ENCODE measurements around the gene MTRF1L. TPM values are rescaled to one million over a fixed set of nuclear protein-coding genes. Genes with fewer than 3 reads are reported as not detected.

Gene MTRF1L
- total RNA-seq, 4 donors from 2014 or later: 17.8 to 24.9 (median 22.5) TPM

- intact Hi-C loops (cut with DNase I; ENCODE audit: low total_unique reads) (loop anchor here (5.0 kb wide), 1 partner anchor 1589 kb away; the partner anchor contains the start of gene ZBTB2), in situ Hi-C loops (cut with MboI; ENCODE audit: low sequenced_read_pairs in 4 of 4) (loop anchor here in 1 of 4 donors (25.0 kb wide), 2 partner anchors 1544 to 1756 kb away; partner anchors contain the start of gene SCAF8)
- no peak for DNase-seq
- no peaks in the 10 kb centered on the region for H3K27me3 ChIP-seq
- no peak overlapping the region for H3K4me3 ChIP-seq
- H3K36me3 ChIP-seq: no peaks in the 10 kb centered on the region
- H3K4me1 ChIP-seq: peaks cover 17 to 23% of the 10 kb centered on the region in 2 donors
- no peaks in the 10 kb centered on the region for H3K9me3 ChIP-seq
- no peak for ATAC-seq
- TF ChIP-seq POLR2A (IDR thresholded peaks at IDR 0.05): no peak
- TF ChIP-seq, protein P1, sequence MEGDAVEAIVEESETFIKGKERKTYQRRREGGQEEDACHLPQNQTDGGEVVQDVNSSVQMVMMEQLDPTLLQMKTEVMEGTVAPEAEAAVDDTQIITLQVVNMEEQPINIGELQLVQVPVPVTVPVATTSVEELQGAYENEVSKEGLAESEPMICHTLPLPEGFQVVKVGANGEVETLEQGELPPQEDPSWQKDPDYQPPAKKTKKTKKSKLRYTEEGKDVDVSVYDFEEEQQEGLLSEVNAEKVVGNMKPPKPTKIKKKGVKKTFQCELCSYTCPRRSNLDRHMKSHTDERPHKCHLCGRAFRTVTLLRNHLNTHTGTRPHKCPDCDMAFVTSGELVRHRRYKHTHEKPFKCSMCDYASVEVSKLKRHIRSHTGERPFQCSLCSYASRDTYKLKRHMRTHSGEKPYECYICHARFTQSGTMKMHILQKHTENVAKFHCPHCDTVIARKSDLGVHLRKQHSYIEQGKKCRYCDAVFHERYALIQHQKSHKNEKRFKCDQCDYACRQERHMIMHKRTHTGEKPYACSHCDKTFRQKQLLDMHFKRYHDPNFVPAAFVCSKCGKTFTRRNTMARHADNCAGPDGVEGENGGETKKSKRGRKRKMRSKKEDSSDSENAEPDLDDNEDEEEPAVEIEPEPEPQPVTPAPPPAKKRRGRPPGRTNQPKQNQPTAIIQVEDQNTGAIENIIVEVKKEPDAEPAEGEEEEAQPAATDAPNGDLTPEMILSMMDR (IDR thresholded peaks at IDR 0.05 in 4 of 5, conservative IDR thresholded peaks at IDR 0.05 in 1 of 5): no peak
- H3K27ac ChIP-seq: no peak overlapping the region
These were observed 21.3 kb downstream of the MTRF1L start for GRCh38 chr6:152981219-152981618.

- ATAC-seq: no peak
- TF ChIP-seq, protein P1 (IDR thresholded peaks at IDR 0.05 in 4 of 5, conservative IDR thresholded peaks at IDR 0.05 in 1 of 5): no peak
- H3K36me3 ChIP-seq: no peaks in the 10 kb centered on the region
- no peak for DNase-seq
- H3K4me1 ChIP-seq: peaks cover 17 to 23% of the 10 kb centered on the region in 2 donors
- no peak overlapping the region for H3K4me3 ChIP-seq
- intact Hi-C loops (cut with DNase I; ENCODE audit: low total_unique reads) (loop anchor here (5.0 kb wide), 1 partner anchor 1588 kb away; the partner anchor contains the start of gene ZBTB2), in situ Hi-C loops (cut with MboI; ENCODE audit: low sequenced_read_pairs in 4 of 4) (loop anchor here in 1 of 4 donors (25.0 kb wide), 2 partner anchors 1543 to 1757 kb away; partner anchors contain the start of gene SCAF8)
- H3K27me3 ChIP-seq: no peaks in the 10 kb centered on the region
- no peak overlapping the region for H3K27ac ChIP-seq
- H3K9me3 ChIP-seq: no peaks in the 10 kb centered on the region
These were observed 21.9 kb downstream of the MTRF1L start for GRCh38 chr6:152980656-152981055.

- peaks cover 0 to 11% of the 10 kb centered on the region in 2 donors for H3K36me3 ChIP-seq
- no peak for DNase-seq
- no peak overlapping the region for H3K27ac ChIP-seq
- H3K27me3 ChIP-seq: no peaks in the 10 kb centered on the region
- H3K4me3 ChIP-seq: no peak overlapping the region
- peaks cover 8 to 10% of the 10 kb centered on the region in 2 donors for H3K4me1 ChIP-seq
- no peak for ATAC-seq
- in situ Hi-C loops (cut with MboI; ENCODE audit: low sequenced_read_pairs in 4 of 4) (loop anchor here in 1 of 4 donors (25.0 kb wide), 2 partner anchors 1542 to 1758 kb away; partner anchors contain the start of gene SCAF8), intact Hi-C loops (cut with DNase I; ENCODE audit: low total_unique reads) (no loop called here)
- TF ChIP-seq POLR2A (IDR thresholded peaks at IDR 0.05): no peak
- TF ChIP-seq, protein P1 (IDR thresholded peaks at IDR 0.05 in 4 of 5, conservative IDR thresholded peaks at IDR 0.05 in 1 of 5): no peak
- no peaks in the 10 kb centered on the region for H3K9me3 ChIP-seq
These were observed 23.4 kb downstream of the MTRF1L start for GRCh38 chr6:152979116-152979515.

GRCh38 chr6:152978058-152978457, 24.5 kb downstream of the MTRF1L start:
- Histone ChIP-seq H3K4me1 (peaks cover 8 to 10% of the 10 kb centered on the region in 2 donors), H3K9me3 (no peaks in the 10 kb centered on the region), H3K36me3 (peaks cover 0 to 20% of the 10 kb centered on the region in 2 donors), H3K4me3 (no peak overlapping the region), H3K27me3 (no peaks in the 10 kb centered on the region), H3K27ac (no peak overlapping the region)
- in situ Hi-C loops (cut with MboI; ENCODE audit: low sequenced_read_pairs in 4 of 4) (loop anchor here in 1 of 4 donors (25.0 kb wide), 2 partner anchors 1541 to 1759 kb away; partner anchors contain the start of gene SCAF8), intact Hi-C loops (cut with DNase I; ENCODE audit: low total_unique reads) (no loop called here)
- no peak for DNase-seq
- TF ChIP-seq, protein P1 (IDR thresholded peaks at IDR 0.05 in 4 of 5, conservative IDR thresholded peaks at IDR 0.05 in 1 of 5): no peak
- no peak for TF ChIP-seq POLR2A (IDR thresholded peaks at IDR 0.05)
- no peak for ATAC-seq
